Measurements from ENCODE around the gene ANKFN1. TPM values are rescaled to one million over a fixed set of nuclear protein-coding genes. Genes with fewer than 3 reads are reported as not detected.

The ANKFN1 gene
- total RNA-seq, 2 donors from 2014 or later = 0.52 to 0.58 TPM

DNA sequence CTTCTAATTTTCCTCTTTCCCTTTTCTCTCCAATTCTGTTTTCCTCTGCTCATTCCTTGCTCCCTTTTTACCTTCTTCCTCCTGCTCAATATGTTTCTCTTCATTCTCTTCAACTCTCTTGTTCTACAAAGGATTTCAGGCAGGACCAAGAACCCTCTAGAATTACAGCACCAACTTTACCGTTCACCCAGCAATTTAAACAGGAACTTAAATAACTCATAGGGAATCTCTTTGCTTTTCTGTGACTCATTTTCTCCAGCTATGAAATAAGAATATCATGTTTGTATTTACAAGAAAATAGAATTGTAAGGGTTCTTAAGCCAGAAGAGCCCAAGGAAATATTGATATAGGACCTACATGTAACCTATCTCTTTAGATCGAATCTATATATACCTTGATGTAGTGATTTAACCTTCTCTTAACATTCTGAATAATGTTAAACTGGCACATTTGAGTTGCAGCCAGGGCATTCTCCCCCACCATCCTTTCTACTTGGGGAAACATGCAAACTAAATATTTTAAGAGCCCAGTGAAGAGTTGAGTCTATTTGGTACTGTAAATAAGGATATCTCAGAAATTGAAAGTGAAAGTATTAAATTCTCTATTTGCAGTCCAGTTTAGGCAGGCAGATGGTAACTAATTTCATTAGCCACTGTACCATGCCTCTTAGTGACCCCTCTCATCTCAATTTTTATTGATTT is 137.0 kb downstream of the ANKFN1 start:
- H3K4me1 ChIP-seq = no peaks in the 10 kb centered on the region
- TF ChIP-seq, protein P1, sequence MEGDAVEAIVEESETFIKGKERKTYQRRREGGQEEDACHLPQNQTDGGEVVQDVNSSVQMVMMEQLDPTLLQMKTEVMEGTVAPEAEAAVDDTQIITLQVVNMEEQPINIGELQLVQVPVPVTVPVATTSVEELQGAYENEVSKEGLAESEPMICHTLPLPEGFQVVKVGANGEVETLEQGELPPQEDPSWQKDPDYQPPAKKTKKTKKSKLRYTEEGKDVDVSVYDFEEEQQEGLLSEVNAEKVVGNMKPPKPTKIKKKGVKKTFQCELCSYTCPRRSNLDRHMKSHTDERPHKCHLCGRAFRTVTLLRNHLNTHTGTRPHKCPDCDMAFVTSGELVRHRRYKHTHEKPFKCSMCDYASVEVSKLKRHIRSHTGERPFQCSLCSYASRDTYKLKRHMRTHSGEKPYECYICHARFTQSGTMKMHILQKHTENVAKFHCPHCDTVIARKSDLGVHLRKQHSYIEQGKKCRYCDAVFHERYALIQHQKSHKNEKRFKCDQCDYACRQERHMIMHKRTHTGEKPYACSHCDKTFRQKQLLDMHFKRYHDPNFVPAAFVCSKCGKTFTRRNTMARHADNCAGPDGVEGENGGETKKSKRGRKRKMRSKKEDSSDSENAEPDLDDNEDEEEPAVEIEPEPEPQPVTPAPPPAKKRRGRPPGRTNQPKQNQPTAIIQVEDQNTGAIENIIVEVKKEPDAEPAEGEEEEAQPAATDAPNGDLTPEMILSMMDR (IDR thresholded peaks at IDR 0.05) = no peak
- no peaks in the 10 kb centered on the region for H3K27me3 ChIP-seq
- no peak for DNase-seq
- no peak overlapping the region for H3K27ac ChIP-seq
- no peaks in the 10 kb centered on the region for H3K9me3 ChIP-seq
- H3K4me3 ChIP-seq = no peak overlapping the region
- intact Hi-C loops (cut with DNase I) = no loop called here
- H3K9ac ChIP-seq (ENCODE audit: low read depth in 2 of 2, low read length in 2 of 2) = no peak overlapping the region
- H3K36me3 ChIP-seq = no peaks in the 10 kb centered on the region

DNA sequence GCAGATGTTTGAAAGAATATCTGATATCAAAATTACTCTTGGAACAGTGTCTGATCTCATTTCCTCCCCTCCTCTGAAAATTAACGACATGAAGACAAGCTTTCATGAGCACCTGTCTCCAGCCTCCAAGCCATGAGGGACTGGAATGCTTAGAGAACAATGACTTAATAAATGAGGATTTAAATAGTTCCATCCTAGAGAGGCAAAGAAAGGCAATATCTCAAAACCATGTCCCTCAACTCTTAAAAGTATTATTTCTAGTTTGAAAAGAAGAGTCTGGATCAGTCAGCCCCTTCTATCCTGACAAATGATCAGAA is 137.5 kb downstream of the ANKFN1 start:
- no peak overlapping the region for H3K27ac ChIP-seq
- H3K4me3 ChIP-seq = no peak overlapping the region
- no peaks in the 10 kb centered on the region for H3K4me1 ChIP-seq
- DNase-seq = no peak
- H3K27me3 ChIP-seq = no peaks in the 10 kb centered on the region
- intact Hi-C loops (cut with DNase I) = no loop called here
- H3K9ac ChIP-seq (ENCODE audit: low read depth in 2 of 2, low read length in 2 of 2) = no peak overlapping the region
- TF ChIP-seq, protein P1 (IDR thresholded peaks at IDR 0.05) = no peak
- H3K36me3 ChIP-seq = no peaks in the 10 kb centered on the region
- H3K9me3 ChIP-seq = no peaks in the 10 kb centered on the region

DNA sequence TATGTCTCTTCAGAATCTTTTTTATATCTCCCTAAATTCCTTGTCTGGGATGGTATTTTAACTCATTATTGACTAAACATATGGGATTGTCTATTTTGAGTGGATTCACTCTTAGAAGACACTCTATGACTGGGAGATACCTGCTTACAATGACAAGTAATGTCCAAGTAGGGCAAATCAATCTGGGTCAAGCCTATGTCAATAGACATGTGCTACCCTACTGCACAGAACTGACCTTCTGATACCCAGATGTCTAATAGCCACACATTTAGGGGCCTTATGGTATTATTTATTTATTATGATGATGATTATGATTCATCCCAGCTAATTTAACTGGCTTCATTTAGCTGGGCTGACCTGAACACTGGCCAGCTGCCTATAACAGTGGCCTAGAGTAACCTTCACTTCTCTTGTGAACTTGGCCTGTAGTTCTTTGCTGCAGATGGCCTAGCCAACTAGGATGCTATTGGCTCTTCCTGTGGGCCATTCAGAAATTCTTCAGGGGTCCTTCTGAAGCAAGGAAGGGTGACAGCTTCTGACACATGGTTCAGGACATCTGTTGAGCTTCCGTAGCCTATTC is 138.0 kb downstream of the ANKFN1 start:
- TF ChIP-seq, protein P1 (IDR thresholded peaks at IDR 0.05) = no peak
- Histone ChIP-seq H3K27ac (no peak overlapping the region), H3K9me3 (no peaks in the 10 kb centered on the region), H3K4me3 (no peak overlapping the region), H3K9ac (ENCODE audit: low read depth in 2 of 2, low read length in 2 of 2) (no peak overlapping the region), H3K27me3 (no peaks in the 10 kb centered on the region), H3K4me1 (no peaks in the 10 kb centered on the region), H3K36me3 (no peaks in the 10 kb centered on the region)
- no peak for DNase-seq
- intact Hi-C loops (cut with DNase I) = no loop called here

DNA sequence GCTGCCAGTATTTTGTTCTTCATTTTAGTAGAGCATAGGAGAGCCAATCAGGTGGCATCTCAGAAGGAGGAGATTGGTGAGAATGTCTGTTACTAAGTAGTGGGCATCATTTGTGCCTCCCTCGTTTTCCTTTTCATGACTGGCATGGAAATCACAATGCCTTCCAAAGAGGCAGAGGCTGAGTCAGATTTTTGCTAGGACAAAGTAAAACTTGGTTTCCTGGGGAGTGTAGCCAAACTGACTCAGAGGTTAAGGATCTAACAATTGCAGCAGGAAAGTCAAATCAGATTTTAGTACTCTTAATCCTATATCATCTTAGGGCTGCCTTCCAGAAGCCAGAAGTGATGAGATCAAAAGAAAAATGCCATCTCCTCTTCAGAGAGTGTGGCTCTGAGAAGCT is 138.7 kb downstream of the ANKFN1 start:
- DNase-seq = no peak
- no peak overlapping the region for H3K9ac ChIP-seq (ENCODE audit: low read depth in 2 of 2, low read length in 2 of 2)

DNA sequence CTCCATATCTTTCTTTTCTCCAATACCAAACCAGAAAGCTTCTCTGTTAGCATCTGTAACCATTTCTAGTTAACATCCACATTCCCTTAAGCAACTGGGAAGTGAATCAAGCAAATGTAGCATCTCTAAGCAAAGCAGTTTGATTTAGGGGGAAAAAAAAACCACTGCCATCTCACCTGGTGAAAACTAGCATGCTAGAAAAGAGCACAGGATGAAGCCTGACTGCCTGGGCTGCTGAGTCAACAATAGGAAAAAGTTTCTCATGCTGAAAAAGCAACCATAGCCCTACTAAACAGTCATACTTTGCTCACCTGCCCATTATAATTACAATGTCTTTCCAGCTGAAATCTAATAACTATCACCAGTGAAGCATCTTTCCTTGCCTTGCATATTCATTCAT is 139.3 kb downstream of the ANKFN1 start:
- Histone ChIP-seq H3K9me3 (no peaks in the 10 kb centered on the region), H3K9ac (ENCODE audit: low read depth in 2 of 2, low read length in 2 of 2) (no peak overlapping the region), H3K36me3 (no peaks in the 10 kb centered on the region), H3K27me3 (no peaks in the 10 kb centered on the region), H3K4me3 (no peak overlapping the region), H3K4me1 (no peaks in the 10 kb centered on the region), H3K27ac (no peak overlapping the region)
- intact Hi-C loops (cut with DNase I) = no loop called here
- TF ChIP-seq, protein P1 (IDR thresholded peaks at IDR 0.05) = no peak
- DNase-seq = no peak

More for the DNA sequence above, 138.7 kb downstream of the ANKFN1 start:
- TF ChIP-seq, protein P1 (IDR thresholded peaks at IDR 0.05) = no peak
- no peaks in the 10 kb centered on the region for H3K9me3 ChIP-seq
- intact Hi-C loops (cut with DNase I) = no loop called here
- no peaks in the 10 kb centered on the region for H3K4me1 ChIP-seq
- H3K4me3 ChIP-seq = no peak overlapping the region
- H3K27me3 ChIP-seq = no peaks in the 10 kb centered on the region
- no peak overlapping the region for H3K27ac ChIP-seq
- no peaks in the 10 kb centered on the region for H3K36me3 ChIP-seq
